Measurements from ENCODE around the gene TOM1L1.
A peak's percentile ranks its signal among the peaks of the same experiment; 100 is the strongest.
"Not testable (repeated sequence)": the region's sequence is repeated elsewhere in the genome, so short reads cannot be mapped to it uniquely, and the experiment has no call there.

Gene TOM1L1

GRCh38 chr17:54864636-54865356 is 35.9 kb upstream of the TOM1L1 start:
- no peak for TF ChIP-seq CTCF (IDR thresholded peaks at IDR 0.05; ENCODE audit: control insufficient read depth, extremely low read depth, insufficient read depth)
- no peak overlapping the region for H3K4me3 ChIP-seq (ENCODE audit: low read depth, low read length)
- no peak for DNase-seq (ENCODE audit: low read depth)

GRCh38 chr17:54867634-54868033 is 33.0 kb upstream of the TOM1L1 start:
- no peak for TF ChIP-seq CTCF (IDR thresholded peaks at IDR 0.05; ENCODE audit: control insufficient read depth, extremely low read depth, insufficient read depth)
- no peak for DNase-seq (ENCODE audit: low read depth)
- no peak overlapping the region for H3K4me3 ChIP-seq (ENCODE audit: low read depth, low read length)

GRCh38 chr17:54870671-54871175 is 29.9 kb upstream of the TOM1L1 start:
- H3K4me3 ChIP-seq (ENCODE audit: low read depth, low read length), result no peak overlapping the region
- TF ChIP-seq CTCF (IDR thresholded peaks at IDR 0.05; ENCODE audit: control insufficient read depth, extremely low read depth, insufficient read depth), result no peak
- DNase-seq (ENCODE audit: low read depth), result no peak

- not testable (repeated sequence) for H3K4me3 ChIP-seq (ENCODE audit: low read depth, low read length); DNase-seq (ENCODE audit: low read depth)
These were observed 24.7 kb upstream of the TOM1L1 start for GRCh38 chr17:54875906-54876305.

- TF ChIP-seq CTCF (IDR thresholded peaks at IDR 0.05; ENCODE audit: control insufficient read depth, extremely low read depth, insufficient read depth), result no peak
- DNase-seq (ENCODE audit: low read depth), result no peak
- H3K4me3 ChIP-seq (ENCODE audit: low read depth, low read length), result no peak overlapping the region
These were observed 23.9 kb upstream of the TOM1L1 start for GRCh38 chr17:54876656-54877195.

- H3K4me3 ChIP-seq (ENCODE audit: low read depth, low read length), result no peak overlapping the region
- TF ChIP-seq CTCF (IDR thresholded peaks at IDR 0.05; ENCODE audit: control insufficient read depth, extremely low read depth, insufficient read depth), result no peak
- peak; percentile 43 for DNase-seq (ENCODE audit: low read depth)
These were observed 19.2 kb upstream of the TOM1L1 start for GRCh38 chr17:54881255-54881972.

- no peak overlapping the region for H3K4me3 ChIP-seq (ENCODE audit: low read depth, low read length)
- TF ChIP-seq CTCF (IDR thresholded peaks at IDR 0.05; ENCODE audit: control insufficient read depth, extremely low read depth, insufficient read depth), result no peak
- DNase-seq (ENCODE audit: low read depth), result no peak
These were observed 18.3 kb upstream of the TOM1L1 start for GRCh38 chr17:54882371-54882770.
